Esophagus muscularis mucosa (tissue), 4 donors: Measurements from ENCODE around the gene EGR2. TPM values are rescaled to one million over a fixed set of nuclear protein-coding genes. Genes with fewer than 3 reads are reported as not detected.

Experiments used
- DNase-seq: peaks from one replicate; pipeline ENCODE4 v3.0.0-alpha.2; 2017; ENCODE audit errors: extremely low spot score
- H3K27ac ChIP-seq, 4 donors: fragments of 200-600 bp; sonication (generic); replicated peaks in 1 of 4; 1 replicate in 3 of 4; 2 replicates in 1 of 4; pipeline ENCODE4 v1.5.1; 2016 to 2019; ENCODE audit warnings: mild to moderate bottlenecking in 1 of 4
- H3K27me3 ChIP-seq, 4 donors: fragments of 200-600 bp; sonication (generic); one replicate each; pipeline versions ENCODE4 v1.5.1 to v1.6.0; 2016 to 2019
- H3K36me3 ChIP-seq, 4 donors: fragments of 200-600 bp; sonication (generic); one replicate each; pipeline ENCODE4 v1.5.1; 2016 to 2019
- H3K4me1 ChIP-seq, 4 donors: fragments of 200-600 bp; sonication (generic); one replicate each; pipeline ENCODE4 v1.5.1; 2016 to 2019
- H3K4me3 ChIP-seq, 4 donors: fragments of 200-600 bp; sonication (generic); 1 replicate in 2 of 4; 2 replicates in 2 of 4; pipeline ENCODE4 v1.5.1; 2016 to 2019; ENCODE audit warnings: mild to moderate bottlenecking in 4 of 4, moderate library complexity in 1 of 4
- H3K9me3 ChIP-seq, 4 donors: fragments of 200-600 bp; sonication (generic); 1 replicate in 3 of 4; 2 replicates in 1 of 4; pipeline ENCODE4 v1.5.1; 2016 to 2019
- EP300 ChIP-seq: sonication (generic); formaldehyde crosslinking; IDR thresholded peaks from one replicate; pipeline ENCODE4 v1.6.1; 2017; ENCODE audit warnings: antibody characterized with exemption
- POLR2A ChIP-seq: fragments of 450-650 bp; IDR thresholded peaks from one replicate; pipeline ENCODE4 v1.6.1; 2017; ENCODE audit warnings: antibody characterized with exemption, moderate library complexity, mild to moderate bottlenecking, low read depth
- POLR2AphosphoS5 ChIP-seq, 2 donors: sonication (generic); formaldehyde crosslinking; IDR thresholded peaks; one replicate each; pipeline ENCODE4 v1.6.1; 2017; ENCODE audit warnings: antibody characterized with exemption in 2 of 2
- WGBS: methylation state at CpG from one replicate; pipeline ENCODE4 v1.1.5; 2018; 5-methylcytosine and 5-hydroxymethylcytosine counted together
- intact Hi-C: fragments of 100-400 bp; cut with DNase I; formaldehyde crosslinking; loops from one replicate; pipeline ENCODE4 v1.15.1; 2023
- total RNA-seq, 4 donors: library from RNA; depleted of rRNA; stranded (reverse); fragments of >200 nt; gene quantifications; one replicate each; pipeline versions ENCODE4 v1.1.0 to v1.2.1, GENCODE V29; 2016
- TF ChIP-seq, protein P1 (sequence below), 3 experiments: fragments of 200-600 bp in 2 of 3; fragments of 450-650 bp in 1 of 3; sonication (generic) in 2 of 3; IDR thresholded peaks; one replicate each; pipeline ENCODE4 v1.5.1; 2017 to 2019; ENCODE audit warnings: antibody characterized with exemption in 3 of 3, mild to moderate bottlenecking in 2 of 3, moderate library complexity in 1 of 3

EGR2 gene
- total RNA-seq, 4 donors from 2014 or later, result 0.26 to 4.0 (median 1.5) TPM

DNA sequence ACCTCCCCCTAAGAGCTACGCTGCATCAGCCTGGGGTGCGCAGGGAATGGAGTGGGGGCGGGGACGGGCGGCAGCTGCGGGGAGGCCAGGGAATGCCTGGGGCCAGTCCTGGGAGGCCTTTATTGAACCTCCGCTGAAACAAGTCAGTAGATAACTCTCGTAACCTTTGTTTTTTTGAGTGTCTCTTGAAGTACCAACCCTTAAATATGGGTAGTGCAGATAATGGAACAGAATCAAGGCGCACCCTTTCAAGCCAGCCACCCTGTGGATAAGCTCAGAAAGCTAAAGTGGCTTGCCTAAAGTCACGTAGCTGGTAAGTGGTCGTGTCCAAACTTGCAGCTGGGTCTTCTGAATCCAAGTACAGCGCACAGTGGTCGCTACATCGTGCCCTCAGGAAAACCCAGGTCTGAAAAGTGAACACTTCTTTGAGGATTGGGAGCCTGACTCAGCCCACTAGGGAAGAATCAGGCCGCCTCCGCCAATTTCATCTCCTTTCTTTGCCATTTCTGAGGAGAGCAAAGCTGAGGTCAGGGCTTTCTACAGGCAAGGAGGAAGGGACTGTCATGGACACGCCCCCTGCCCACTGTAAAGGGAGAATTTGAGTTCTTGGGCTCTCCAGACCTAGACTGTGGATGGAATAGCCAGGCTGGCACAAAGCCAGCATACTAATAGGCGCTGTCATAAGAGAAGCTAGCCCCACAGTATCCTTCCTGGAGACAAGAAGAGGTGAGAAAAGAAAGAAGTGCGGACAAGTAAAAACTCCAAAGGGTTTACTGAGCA lies 3.2 kb upstream of the EGR2 start:
- Histone ChIP-seq H3K27ac (no peak overlapping the region), H3K36me3 (no peaks in the 10 kb centered on the region), H3K4me3 (peak overlapping the region in 3 of 4 donors; percentile 67 to 100 (median 80)), H3K9me3 (no peaks in the 10 kb centered on the region), H3K4me1 (peaks cover 32 to 44% (median 41%) of the 10 kb centered on the region in 4 donors), H3K27me3 (peaks cover 0 to 63% (median 16%) of the 10 kb centered on the region in 4 donors)
- TF ChIP-seq POLR2A (no peak), EP300 (no peak), POLR2AphosphoS5 (IDR thresholded peaks at IDR 0.05) (no peak)
- TF ChIP-seq, protein P1, sequence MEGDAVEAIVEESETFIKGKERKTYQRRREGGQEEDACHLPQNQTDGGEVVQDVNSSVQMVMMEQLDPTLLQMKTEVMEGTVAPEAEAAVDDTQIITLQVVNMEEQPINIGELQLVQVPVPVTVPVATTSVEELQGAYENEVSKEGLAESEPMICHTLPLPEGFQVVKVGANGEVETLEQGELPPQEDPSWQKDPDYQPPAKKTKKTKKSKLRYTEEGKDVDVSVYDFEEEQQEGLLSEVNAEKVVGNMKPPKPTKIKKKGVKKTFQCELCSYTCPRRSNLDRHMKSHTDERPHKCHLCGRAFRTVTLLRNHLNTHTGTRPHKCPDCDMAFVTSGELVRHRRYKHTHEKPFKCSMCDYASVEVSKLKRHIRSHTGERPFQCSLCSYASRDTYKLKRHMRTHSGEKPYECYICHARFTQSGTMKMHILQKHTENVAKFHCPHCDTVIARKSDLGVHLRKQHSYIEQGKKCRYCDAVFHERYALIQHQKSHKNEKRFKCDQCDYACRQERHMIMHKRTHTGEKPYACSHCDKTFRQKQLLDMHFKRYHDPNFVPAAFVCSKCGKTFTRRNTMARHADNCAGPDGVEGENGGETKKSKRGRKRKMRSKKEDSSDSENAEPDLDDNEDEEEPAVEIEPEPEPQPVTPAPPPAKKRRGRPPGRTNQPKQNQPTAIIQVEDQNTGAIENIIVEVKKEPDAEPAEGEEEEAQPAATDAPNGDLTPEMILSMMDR (IDR thresholded peaks at IDR 0.05), result no peak
- DNase-seq, result no peak
- 48% methylated on average over 18 of the region's 19 CpGs for WGBS
- intact Hi-C loops, result loop anchor here (5.0 kb wide), 3 partner anchors 227 to 382 kb away; no protein-coding TSS in a partner anchor

DNA sequence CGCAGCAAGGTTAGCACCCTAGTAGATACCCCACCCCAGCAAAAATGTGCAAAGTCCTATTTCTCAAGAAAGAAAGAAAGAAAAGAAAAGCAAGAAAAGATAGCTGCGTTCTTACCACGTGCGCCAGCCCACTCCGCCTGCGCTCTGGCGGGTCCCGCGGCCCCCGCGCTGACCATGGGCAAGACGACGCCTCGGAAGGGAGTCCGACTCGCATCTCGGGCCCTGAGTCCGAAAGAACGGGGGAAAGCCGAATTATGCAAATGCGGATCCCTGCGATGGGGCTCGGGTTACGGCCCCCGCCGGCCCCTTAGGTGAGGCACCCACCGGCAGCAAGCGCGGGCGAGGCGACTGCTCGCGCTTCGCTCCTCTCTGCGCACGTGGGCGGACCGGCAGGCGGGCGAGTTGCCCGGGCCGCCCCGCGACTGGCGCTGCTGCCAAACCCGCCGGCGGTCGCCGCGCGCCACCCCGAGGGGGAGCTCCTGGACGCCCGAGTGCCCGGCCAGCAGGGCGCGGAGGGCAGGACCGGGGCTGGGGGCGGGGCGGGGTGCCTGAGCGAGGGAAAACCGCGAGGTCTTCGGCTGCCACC lies 2.4 kb upstream of the EGR2 start:
- no peak overlapping the region for H3K27ac ChIP-seq
- no peak for DNase-seq
- H3K36me3 ChIP-seq, result no peaks in the 10 kb centered on the region
- H3K27me3 ChIP-seq, result peaks cover 0 to 58% (median 16%) of the 10 kb centered on the region in 4 donors
- intact Hi-C loops, result loop anchor here (5.0 kb wide), 3 partner anchors 226 to 381 kb away; no protein-coding TSS in a partner anchor
- 6% methylated on average over 20 of the region's 65 CpGs for WGBS
- TF ChIP-seq POLR2A, result no peak
- TF ChIP-seq EP300, result no peak
- no peak for TF ChIP-seq POLR2AphosphoS5 (IDR thresholded peaks at IDR 0.05)
- TF ChIP-seq, protein P1 (IDR thresholded peaks at IDR 0.05), result no peak
- H3K4me1 ChIP-seq, result peaks cover 32 to 46% (median 42%) of the 10 kb centered on the region in 4 donors
- peak overlapping the region; percentile 67 to 100 (median 76) for H3K4me3 ChIP-seq
- no peaks in the 10 kb centered on the region for H3K9me3 ChIP-seq

DNA sequence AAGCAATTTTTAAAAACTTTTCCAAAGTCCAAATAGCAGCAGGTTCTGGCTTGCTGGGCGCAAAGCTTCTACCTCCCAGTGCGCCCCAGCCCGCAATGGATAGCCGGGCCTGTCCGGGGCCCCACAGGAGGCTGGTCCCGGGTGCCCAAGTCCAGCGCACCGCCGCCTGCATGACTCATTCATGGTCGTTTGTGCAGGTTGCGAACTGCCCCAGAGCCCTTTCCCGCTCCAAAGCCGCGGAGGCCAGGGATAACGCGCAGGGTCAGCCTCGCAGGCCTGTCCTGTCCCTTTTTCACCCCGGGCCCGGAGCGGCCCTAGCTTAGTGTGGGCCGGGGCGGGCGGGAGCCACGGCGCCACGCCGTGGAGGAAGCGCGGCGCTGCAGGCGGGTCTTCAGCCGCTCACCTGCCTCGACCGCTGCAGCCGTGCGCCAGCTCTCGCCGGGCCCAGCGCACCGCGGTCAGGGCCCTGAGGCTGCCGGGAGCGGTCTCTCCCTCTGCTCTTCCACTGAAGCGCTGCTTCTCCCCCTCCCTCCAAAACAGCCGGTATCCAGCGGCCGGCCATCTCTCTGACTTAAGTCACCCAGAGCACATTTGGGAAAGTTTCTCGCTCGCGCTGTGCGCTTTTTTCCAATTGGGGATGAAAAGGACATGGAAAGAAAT lies 1.7 kb upstream of the EGR2 start:
- under 1% methylated on average over 17 of the region's 51 CpGs for WGBS
- intact Hi-C loops, result loop anchor here (5.0 kb wide), 3 partner anchors 226 to 381 kb away; no protein-coding TSS in a partner anchor
- Histone ChIP-seq H3K9me3 (no peaks in the 10 kb centered on the region), H3K27ac (peak overlapping the region; percentile 83 to 93 (median 85)), H3K27me3 (peaks cover 0 to 55% (median 16%) of the 10 kb centered on the region in 4 donors), H3K36me3 (no peaks in the 10 kb centered on the region), H3K4me3 (peak overlapping the region; percentile 67 to 100 (median 76)), H3K4me1 (peaks cover 32 to 46% (median 42%) of the 10 kb centered on the region in 4 donors)
- DNase-seq, result no peak
- TF ChIP-seq, protein P1 (IDR thresholded peaks at IDR 0.05), result peak; percentile 81 to 98 (median 92)
- TF ChIP-seq POLR2A (no peak), POLR2AphosphoS5 (IDR thresholded peaks at IDR 0.05) (peak in 1 of 2 donors; percentile 51)

DNA sequence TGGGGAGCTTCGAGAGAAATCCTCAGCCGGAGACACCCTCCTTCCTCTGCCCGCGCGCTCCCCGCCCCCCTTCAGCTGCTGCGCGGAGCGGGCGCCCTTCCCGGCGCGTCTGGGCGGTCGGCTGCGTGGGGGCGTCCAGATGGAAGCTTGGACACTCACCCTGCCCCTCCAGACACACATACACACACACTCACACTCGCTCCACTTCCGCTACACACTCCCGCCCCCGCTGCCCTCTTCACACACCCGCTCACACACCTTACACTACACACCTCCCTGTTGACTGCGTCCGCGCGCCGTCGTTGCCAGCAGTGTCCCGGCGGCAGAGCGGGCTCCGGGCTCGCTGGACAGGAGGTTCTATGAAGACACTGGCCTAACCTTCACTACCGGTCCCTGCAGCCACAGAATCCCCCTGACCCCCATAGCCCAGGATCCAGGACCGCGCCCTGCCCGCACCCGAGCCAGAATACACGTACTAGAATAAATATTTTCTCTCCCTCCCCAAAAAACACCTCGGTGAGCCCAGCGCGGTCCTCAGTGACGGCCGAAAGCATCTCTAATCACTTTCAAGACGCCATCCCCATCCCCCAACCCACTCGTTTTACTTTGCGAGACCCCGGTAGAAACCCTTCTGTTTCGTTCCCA lies 1.1 kb upstream of the EGR2 start:
- H3K4me1 ChIP-seq, result peaks cover 32 to 46% (median 42%) of the 10 kb centered on the region in 4 donors

More for the DNA sequence above, 1.1 kb upstream of the EGR2 start:
- Histone ChIP-seq H3K27me3 (peaks cover 0 to 55% (median 16%) of the 10 kb centered on the region in 4 donors), H3K36me3 (no peaks in the 10 kb centered on the region), H3K27ac (peak overlapping the region; percentile 83 to 93 (median 85)), H3K4me3 (peak overlapping the region; percentile 67 to 100 (median 76)), H3K9me3 (no peaks in the 10 kb centered on the region)
- intact Hi-C loops, result loop anchor here (5.0 kb wide), 3 partner anchors 225 to 380 kb away; no protein-coding TSS in a partner anchor
- no peak for DNase-seq
- TF ChIP-seq, protein P1 (IDR thresholded peaks at IDR 0.05), result no peak
- no peak for TF ChIP-seq POLR2A
- no peak for TF ChIP-seq POLR2AphosphoS5 (IDR thresholded peaks at IDR 0.05)
- no peak for TF ChIP-seq EP300
- WGBS, result under 1% methylated on average over 49 of the region's 49 CpGs
